8988T (cell line): Measurements from ENCODE around the gene CREB3L2.
"Not testable (repeated sequence)": the region's sequence is repeated elsewhere in the genome, so short reads cannot be mapped to it uniquely, and the experiment has no call there.

Source experiments
- DNase-seq: peaks from one replicate; pipeline ENCODE4 v3.0.0; 2011

Gene CREB3L2

GRCh38 chr7:137930581-137930980, 71.3 kb downstream of the CREB3L2 start:
- no peak for DNase-seq

- no peak for DNase-seq
These were observed 73.3 kb downstream of the CREB3L2 start for GRCh38 chr7:137928626-137929025.

DNA sequence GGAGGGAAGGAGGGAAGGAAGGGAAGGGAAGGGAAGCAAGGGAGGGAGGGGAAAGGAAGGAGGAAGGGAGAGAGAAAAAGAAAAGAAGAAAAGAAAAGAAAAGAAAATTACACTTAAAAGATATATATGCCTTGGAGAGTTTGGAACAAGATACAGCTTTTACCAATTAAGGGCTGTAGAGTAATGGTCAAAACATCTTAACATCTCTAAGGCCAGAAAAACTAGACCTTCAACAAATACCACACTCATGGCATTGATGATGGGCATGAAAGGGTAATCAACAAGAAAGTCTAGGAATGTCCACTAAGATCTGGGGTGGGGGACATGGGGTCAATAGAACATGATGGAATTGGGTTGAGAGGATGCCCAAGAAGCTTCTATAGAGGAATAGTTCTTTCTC, 74.5 kb downstream of the CREB3L2 start:
- DNase-seq: no peak

DNA sequence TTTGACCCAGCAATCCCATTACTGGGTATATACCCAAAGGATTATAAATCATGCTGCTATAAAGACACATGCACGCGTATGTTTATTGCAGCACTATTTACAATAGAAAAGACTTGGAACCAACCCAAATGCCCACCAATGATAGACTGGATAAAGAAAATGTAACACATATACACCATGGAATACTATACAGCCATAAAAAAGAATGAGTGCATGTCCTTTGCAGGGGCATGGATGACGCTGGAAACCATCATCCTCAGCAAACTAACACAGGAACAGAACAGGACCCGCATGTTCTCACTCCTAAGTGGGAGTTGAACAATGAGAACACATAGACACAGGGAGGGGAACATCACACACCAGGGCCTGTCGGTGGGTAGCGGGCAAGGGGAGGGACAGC, 75.7 kb downstream of the CREB3L2 start:
- not testable (repeated sequence) for DNase-seq

DNA sequence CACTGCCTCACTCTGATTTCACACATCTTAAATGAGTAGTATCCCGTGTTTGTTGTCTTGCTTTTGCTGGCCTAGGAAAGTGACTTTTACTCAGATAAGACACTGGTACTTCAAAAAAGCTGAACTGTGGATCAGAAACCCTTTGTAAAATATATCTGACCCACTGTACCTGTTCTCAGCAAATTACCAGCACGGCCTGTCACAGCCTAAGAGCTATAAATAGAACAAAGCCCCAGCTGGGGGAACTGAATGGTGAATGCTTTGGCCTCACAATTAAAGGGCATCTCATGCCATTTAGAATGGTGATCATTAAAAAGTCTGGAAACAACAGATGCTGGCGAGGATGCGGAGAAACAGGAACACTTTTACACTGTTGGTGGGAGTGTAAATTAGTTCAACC, 76.1 kb downstream of the CREB3L2 start:
- DNase-seq: no peak

- DNase-seq: no peak
These were observed 76.8 kb downstream of the CREB3L2 start for GRCh38 chr7:137925091-137925490.

DNA sequence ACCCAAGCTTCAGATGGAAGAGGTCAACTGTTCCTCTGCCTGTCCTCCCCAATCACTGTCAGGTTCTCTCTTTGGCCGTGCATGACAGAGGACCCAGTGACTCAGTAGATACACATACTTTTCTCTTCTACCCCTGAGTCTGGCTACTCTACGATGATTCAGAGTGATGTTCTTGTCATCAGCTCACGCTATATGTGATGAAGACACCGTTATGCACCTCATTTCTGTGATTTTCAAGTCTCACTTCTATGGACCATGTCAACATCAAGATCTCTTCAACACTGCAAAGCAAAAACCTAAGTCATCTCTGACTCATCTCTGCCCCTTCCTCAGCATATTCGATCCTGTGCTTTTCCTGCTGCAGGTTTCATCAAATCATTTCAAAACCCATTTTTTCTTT, 78.5 kb downstream of the CREB3L2 start:
- no peak for DNase-seq

DNA sequence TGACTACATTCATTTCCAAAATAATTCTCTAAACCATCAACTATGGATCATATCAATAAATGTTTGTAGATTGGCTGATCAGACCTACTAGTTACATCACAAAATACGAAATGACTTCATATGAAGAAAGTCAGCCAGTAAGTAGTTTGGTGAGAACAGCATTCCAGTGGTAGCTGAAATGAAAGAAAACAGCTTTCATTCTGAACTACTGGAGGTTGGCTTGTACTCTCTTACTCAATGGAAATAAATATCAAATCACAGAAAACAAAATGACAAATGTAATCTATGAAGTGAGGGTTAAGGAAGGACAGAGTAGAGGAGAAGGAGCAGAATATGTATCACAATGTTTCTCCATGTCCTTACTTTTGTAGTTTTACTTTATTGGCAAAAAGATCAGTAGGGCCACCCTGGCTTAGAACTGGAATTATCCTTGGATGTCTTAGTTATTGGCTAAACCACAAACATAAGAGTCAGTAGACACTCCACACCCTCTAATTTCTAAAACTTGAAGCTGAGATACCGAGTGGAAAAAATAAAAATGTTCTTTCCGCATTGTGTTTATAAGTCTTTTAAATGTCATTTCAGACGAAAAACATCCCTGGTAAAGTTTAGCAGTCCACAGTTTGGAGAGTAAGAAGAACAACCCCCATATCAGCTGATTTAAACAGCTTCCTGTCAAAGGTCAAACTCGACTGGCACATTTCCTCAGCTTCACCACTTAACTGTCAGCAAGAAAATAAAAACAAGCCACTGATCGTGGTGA, 81.1 kb downstream of the CREB3L2 start:
- DNase-seq: no peak

DNA sequence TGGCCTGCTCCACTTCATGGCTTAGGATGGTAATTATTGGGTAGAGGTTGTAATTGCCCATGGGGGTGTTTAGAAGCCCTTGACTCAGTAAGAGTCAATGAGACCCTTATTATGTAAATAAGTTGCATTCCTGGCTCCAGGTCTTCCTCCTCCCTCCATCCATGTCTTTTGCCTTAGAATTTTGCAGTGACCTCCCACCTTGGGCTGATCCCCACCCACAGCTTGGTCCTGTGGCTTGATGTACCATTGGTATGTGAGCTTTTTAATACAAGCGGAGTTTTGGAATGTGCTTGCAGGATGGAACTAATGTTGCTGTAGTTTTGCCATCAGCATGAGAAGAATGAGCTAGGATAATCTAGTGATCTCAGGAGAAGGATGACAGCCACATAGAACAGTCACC, 81.9 kb downstream of the CREB3L2 start:
- DNase-seq: no peak

GRCh38 chr7:137916980-137917645, 84.8 kb downstream of the CREB3L2 start:
- DNase-seq: no peak

GRCh38 chr7:137916564-137916963, 85.3 kb downstream of the CREB3L2 start:
- DNase-seq: no peak

- DNase-seq: no peak
These were observed 86.6 kb downstream of the CREB3L2 start for GRCh38 chr7:137915266-137915665.

- no peak for DNase-seq
These were observed 87.9 kb downstream of the CREB3L2 start for GRCh38 chr7:137913985-137914384.

- no peak for DNase-seq
These were observed 92.8 kb downstream of the CREB3L2 start for GRCh38 chr7:137909042-137909441.

GRCh38 chr7:137908106-137908505, 93.8 kb downstream of the CREB3L2 start:
- DNase-seq: no peak

DNA sequence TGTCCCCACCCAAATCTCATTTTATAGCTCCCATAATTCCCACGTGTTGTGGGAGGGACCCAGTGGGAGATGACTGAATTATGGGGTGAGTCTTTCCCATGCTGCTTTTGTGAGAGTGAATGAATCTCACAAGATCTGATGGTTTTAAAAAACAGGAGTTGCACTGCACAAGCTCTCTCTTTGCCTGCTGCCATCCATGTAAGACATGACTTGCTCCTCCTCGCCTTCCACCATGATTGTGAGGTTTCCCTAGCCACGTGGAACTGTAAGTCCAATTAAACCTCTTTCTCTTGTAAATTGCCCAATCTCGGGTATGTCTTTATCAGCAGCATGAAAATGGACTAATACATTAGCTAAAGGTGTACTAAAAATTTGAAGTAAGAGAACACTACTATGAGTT, 95.2 kb downstream of the CREB3L2 start:
- not testable (repeated sequence) for DNase-seq

DNA sequence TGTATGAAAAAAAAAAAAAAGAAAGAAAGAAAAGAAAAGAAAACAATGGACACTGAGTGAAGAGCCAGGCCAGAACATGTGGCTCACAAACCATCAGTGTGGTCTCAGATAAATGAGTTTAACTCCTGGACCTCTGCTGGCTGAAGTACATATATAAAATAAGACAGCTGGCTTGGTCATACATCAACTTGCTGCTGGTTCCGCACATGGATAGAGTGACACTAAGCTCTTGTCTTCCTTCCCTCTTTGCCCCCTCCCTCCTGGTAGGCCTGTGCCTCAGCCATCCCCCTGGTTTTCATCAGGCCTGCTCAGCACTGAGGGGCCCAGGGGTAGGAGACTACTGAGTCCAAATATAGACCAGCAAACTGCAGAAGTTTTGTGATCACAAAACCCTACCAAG, 97.1 kb downstream of the CREB3L2 start:
- DNase-seq: no peak

GRCh38 chr7:137903382-137904169, 98.3 kb downstream of the CREB3L2 start:
- peak; percentile 21 for DNase-seq

DNA sequence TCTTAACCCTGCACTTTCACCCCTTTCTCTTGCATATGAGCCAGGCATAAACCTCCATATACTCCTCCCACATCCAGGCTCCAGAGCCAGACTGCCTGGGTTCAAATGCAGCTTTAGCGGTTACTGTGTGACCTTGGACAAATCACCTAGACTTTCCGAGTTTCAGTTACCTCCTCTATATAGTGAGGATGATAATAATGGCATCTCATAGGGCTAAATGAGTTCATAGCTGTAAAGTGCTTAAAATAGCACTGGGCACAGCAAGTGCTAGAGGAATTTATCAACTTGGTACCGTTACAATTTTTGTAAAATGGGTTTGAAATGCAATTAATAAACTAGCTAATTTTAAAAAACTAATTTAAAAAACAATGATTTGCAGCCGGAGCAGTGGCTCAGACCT, 101.7 kb downstream of the CREB3L2 start:
- no peak for DNase-seq

- peak; percentile 51 for DNase-seq
These were observed 102.8 kb downstream of the CREB3L2 start for GRCh38 chr7:137898839-137899721.

GRCh38 chr7:137895301-137896221, 106.3 kb downstream of the CREB3L2 start:
- DNase-seq: no peak
